H1 (cell line): ENCODE data around the gene SKAP2. TPM values are rescaled to one million over a fixed set of nuclear protein-coding genes. Genes with fewer than 3 reads are reported as not detected.

Source experiments
- CTCF ChIA-PET: fragments of 300-600 bp; sonication (Branson Sonifier 250); formaldehyde crosslinking; loops from one replicate; lab custom pipeline; 2021; ENCODE audit not compliant: partially characterized antibody; lab: Charles Lee
- POLR2A ChIA-PET: fragments of 300-600 bp; sonication (Branson Sonifier 250); formaldehyde crosslinking; loops from one replicate; lab custom pipeline; 2021; ENCODE audit warnings: inconsistent platforms; ENCODE audit not compliant: partially characterized antibody; lab: Charles Lee
- DNase-seq, 2 experiments: peaks; one replicate each; pipeline versions ENCODE4 v3.0.0 to v3.0.0-alpha.2; 2010 to 2022; ENCODE audit warnings: low spot score in 2 of 2, low read depth in 1 of 2, mixed read lengths in 1 of 2
- FAIRE-seq: peaks from 2 replicates; lab custom pipeline; 2011; peaks lifted over from hg19 to GRCh38; lab: Jason Lieb, UNC
- H2AFZ ChIP-seq: 2 replicates; pipeline ENCODE4 v1.8.1; 2012; ENCODE audit warnings: low read length, inconsistent platforms
- H2AK5ac ChIP-seq: 2 replicates; pipeline ENCODE4 v1.6.1; 2013; ENCODE audit warnings: low read depth, low read length
- H2BK120ac ChIP-seq: replicated peaks from 2 replicates; pipeline ENCODE3; 2013; ENCODE audit warnings: low read depth, low read length, inconsistent platforms
- H2BK12ac ChIP-seq: 2 replicates; pipeline ENCODE4 v1.6.1; 2013; ENCODE audit warnings: low read depth, low read length
- H2BK15ac ChIP-seq: 2 replicates; pipeline ENCODE4 v1.6.1; 2013; ENCODE audit warnings: low read length
- H2BK20ac ChIP-seq: 2 replicates; pipeline ENCODE4 v1.6.1; 2013; ENCODE audit warnings: low read length
- H2BK5ac ChIP-seq: 2 replicates; pipeline ENCODE4 v1.6.1; 2013; ENCODE audit warnings: low read depth, low read length
- H3K14ac ChIP-seq: 2 replicates; pipeline ENCODE4 v1.6.1; 2013; ENCODE audit warnings: inconsistent platforms; ENCODE audit not compliant: insufficient read length
- H3K18ac ChIP-seq: 2 replicates; pipeline ENCODE4 v1.6.1; 2013; ENCODE audit warnings: low read length; ENCODE audit errors: extremely low read depth
- H3K23ac ChIP-seq: 2 replicates; pipeline ENCODE4 v1.6.1; 2013; ENCODE audit warnings: inconsistent platforms; ENCODE audit not compliant: insufficient read length
- H3K23me2 ChIP-seq: 2 replicates; pipeline ENCODE4 v1.6.1; 2013; ENCODE audit warnings: low read depth, low read length
- H3K27ac ChIP-seq: 2 replicates; pipeline ENCODE4 v1.6.1; 2011; ENCODE audit warnings: low read depth, low read length, inconsistent platforms
- H3K27me3 ChIP-seq, 4 experiments: replicated peaks in 1 of 4; 1 replicate in 1 of 4; 2 replicates in 3 of 4; pipeline versions ENCODE4 v1.6.1 to v1.8.1; 2011 to 2013; ENCODE audit warnings: low read length in 3 of 4, mild to moderate bottlenecking in 3 of 4, inconsistent platforms in 2 of 4, mixed read lengths in 2 of 4, moderate library complexity in 1 of 4; ENCODE audit not compliant: control insufficient read depth in 3 of 4, insufficient read depth in 3 of 4; ENCODE audit errors: extremely low read depth in 1 of 4
- H3K36me3 ChIP-seq, 4 experiments: 2 replicates each; pipeline versions ENCODE4 v1.6.1 to v1.8.1; 2011 to 2013; ENCODE audit warnings: mild to moderate bottlenecking in 4 of 4, low read length in 3 of 4, moderate library complexity in 2 of 4, control low read depth in 1 of 4, inconsistent platforms in 1 of 4; ENCODE audit not compliant: insufficient read depth in 4 of 4, control insufficient read depth in 2 of 4
- H3K4ac ChIP-seq: replicated peaks from 2 replicates; pipeline ENCODE3; 2013; ENCODE audit warnings: low read length, low read depth, mixed read lengths, inconsistent platforms; ENCODE audit not compliant: insufficient read length
- H3K4me1 ChIP-seq, 4 experiments: replicated peaks in 1 of 4; 1 replicate in 1 of 4; 2 replicates in 3 of 4; pipeline versions ENCODE4 v1.6.1 to v1.8.1; 2011 to 2013; ENCODE audit warnings: low read length in 3 of 4, inconsistent platforms in 2 of 4, mixed read lengths in 1 of 4; ENCODE audit not compliant: insufficient read depth in 4 of 4, control insufficient read depth in 3 of 4
- H3K4me2 ChIP-seq, 2 experiments: 2 replicates each; pipeline versions ENCODE4 v1.6.1 to v1.8.1; 2011 to 2013; ENCODE audit warnings: low read depth in 2 of 2, low read length in 2 of 2, control low read depth in 1 of 2, inconsistent platforms in 1 of 2, mild to moderate bottlenecking in 1 of 2; ENCODE audit not compliant: insufficient read depth in 1 of 2
- H3K4me3 ChIP-seq, 4 experiments: fragments of 200-600, 300-600 bp in 1 of 4; sonication (generic), shearing (Covaris generic), sonication (Bioruptor Twin) in 1 of 4; 2 replicates each; pipeline versions ENCODE4 v1.5.1 to v1.8.1; 2011 to 2016; ENCODE audit warnings: low read length in 4 of 4, low read depth in 3 of 4, control low read depth in 2 of 4, inconsistent platforms in 2 of 4, mild to moderate bottlenecking in 2 of 4, mixed read lengths in 1 of 4, moderate library complexity in 1 of 4; ENCODE audit not compliant: insufficient read depth in 2 of 4; ENCODE audit errors: extremely low read depth in 1 of 4
- H3K56ac ChIP-seq: replicated peaks from 2 replicates; pipeline ENCODE3; 2013; ENCODE audit warnings: low read depth, mild to moderate bottlenecking, mixed read lengths, low read length, inconsistent platforms; ENCODE audit not compliant: insufficient read length
- H3K79me1 ChIP-seq: 2 replicates; pipeline ENCODE4 v1.6.1; 2013; ENCODE audit warnings: low read depth, low read length, control low read depth
- H3K79me2 ChIP-seq, 2 experiments: 2 replicates each; pipeline versions ENCODE4 v1.6.1 to v1.8.1; 2012 to 2013; ENCODE audit warnings: low read length in 2 of 2, mild to moderate bottlenecking in 2 of 2, inconsistent platforms in 1 of 2; ENCODE audit not compliant: insufficient read depth in 2 of 2, control insufficient read depth in 1 of 2
- H3K9ac ChIP-seq, 4 experiments: replicated peaks in 1 of 4; 1 replicate in 1 of 4; 2 replicates in 3 of 4; pipeline versions ENCODE4 v1.6.1 to v1.8.1; 2011 to 2013; ENCODE audit warnings: low read depth in 3 of 4, low read length in 3 of 4, control low read depth in 2 of 4, mild to moderate bottlenecking in 2 of 4, moderate library complexity in 2 of 4, inconsistent platforms in 1 of 4; ENCODE audit errors: extremely low read depth in 1 of 4
- H3K9me3 ChIP-seq, 2 experiments: 2 replicates each; pipeline versions ENCODE4 v1.6.1 to v1.8.1; 2012 to 2013; ENCODE audit warnings: mild to moderate bottlenecking in 2 of 2, moderate library complexity in 2 of 2, control low read depth in 1 of 2, inconsistent platforms in 1 of 2, low read depth in 1 of 2, low read length in 1 of 2, mixed read lengths in 1 of 2; ENCODE audit not compliant: insufficient read depth in 2 of 2
- H4K20me1 ChIP-seq, 2 experiments: replicated peaks in 1 of 2; 2 replicates each; pipeline versions ENCODE3 to v1.8.1; 2011 to 2013; ENCODE audit warnings: inconsistent platforms in 2 of 2, low read length in 2 of 2, mild to moderate bottlenecking in 1 of 2; ENCODE audit not compliant: insufficient read depth in 2 of 2, control insufficient read depth in 1 of 2
- H4K5ac ChIP-seq: 2 replicates; pipeline ENCODE4 v1.6.1; 2013; ENCODE audit warnings: low read length, low read depth, mixed read lengths, inconsistent platforms; ENCODE audit not compliant: insufficient read length
- H4K8ac ChIP-seq: 2 replicates; pipeline ENCODE4 v1.8.0; 2013; ENCODE audit warnings: mild to moderate bottlenecking, moderate library complexity, low read length, inconsistent platforms; ENCODE audit not compliant: insufficient read depth; ENCODE audit errors: extremely low read depth
- H4K91ac ChIP-seq: replicated peaks from 2 replicates; pipeline ENCODE3; 2013; ENCODE audit warnings: low read length, mixed read lengths, inconsistent platforms; ENCODE audit not compliant: insufficient read length
- GABPA ChIP-seq: IDR thresholded peaks from 2 replicates; pipeline ENCODE4 v1.6.1; 2011; ENCODE audit warnings: mild to moderate bottlenecking, low read length, moderate library complexity, borderline replicate concordance; ENCODE audit not compliant: insufficient read depth
- GTF2F1 ChIP-seq: IDR thresholded peaks from 2 replicates; pipeline ENCODE4 v1.6.1; 2012; ENCODE audit warnings: low read depth, low read length, improper control_type of control experiment, borderline replicate concordance
- KDM5A ChIP-seq: fragments of 200-600 bp; IDR thresholded peaks from 2 replicates; pipeline ENCODE4 v1.7.1; 2012; ENCODE audit warnings: mild to moderate bottlenecking, low read length, inconsistent platforms, mixed read lengths
- MAFK ChIP-seq: IDR thresholded peaks from 2 replicates; pipeline ENCODE4 v1.6.1; 2012; ENCODE audit warnings: low read depth, mild to moderate bottlenecking, improper control_type of control experiment, low read length
- NANOG ChIP-seq: IDR thresholded peaks from 2 replicates; pipeline ENCODE4 v1.6.1; 2011; ENCODE audit warnings: low read length, low read depth, mild to moderate bottlenecking, inconsistent platforms; ENCODE audit not compliant: insufficient read depth, poor library complexity, severe bottlenecking
- NRF1 ChIP-seq: IDR thresholded peaks from 2 replicates; pipeline ENCODE4 v1.6.1; 2011; ENCODE audit warnings: mild to moderate bottlenecking, low read depth, low read length, improper control_type of control experiment
- RXRA ChIP-seq: IDR thresholded peaks from 2 replicates; pipeline ENCODE4 v1.6.1; 2011; ENCODE audit warnings: low read depth, mild to moderate bottlenecking, low read length, moderate library complexity; ENCODE audit not compliant: insufficient read depth
- SIRT6 ChIP-seq: IDR thresholded peaks from one replicate; pipeline ENCODE4 v1.7.1; 2012; ENCODE audit warnings: low read length, inconsistent platforms
- SP4 ChIP-seq: IDR thresholded peaks from 2 replicates; pipeline ENCODE4 v1.6.1; 2012; ENCODE audit warnings: low read length, inconsistent platforms
- SRF ChIP-seq: IDR thresholded peaks from 2 replicates; pipeline ENCODE4 v1.6.1; 2011; ENCODE audit warnings: mild to moderate bottlenecking, low read depth, low read length, moderate library complexity
- polyA plus RNA-seq, 7 experiments: library from polyadenylated mRNA; depleted of rRNA in 3 of 7; stranded (reverse) in 5 of 7; unstranded in 2 of 7; fragments of >200 nt in 5 of 7; fragments of 200-250 nt in 2 of 7; gene quantifications; 1 replicate in 5 of 7; 2 replicates in 1 of 7; 4 replicates in 1 of 7; pipeline versions ENCODE4 v1.2.1 to v1.2.3, GENCODE V29; 2011 to 2013; ENCODE audit warnings: missing spikeins in 2 of 7, mixed read lengths in 2 of 7
- total RNA-seq: library from RNA; stranded (reverse); fragmentation: NEBNext Ultra II Directional; extraction: Animal tissue kit (Norgen Biotek cat#: 25700); gene quantifications from 2 replicates; pipeline ENCODE4 v1.2.1, GENCODE V29; 2021

The SKAP2 gene
- total and polyA plus RNA-seq, 2 of the 8 experiments (the other 6 are each of a cell fraction or from before 2014, with no cell fraction given) = 0.53 to 5.1 TPM

DNA sequence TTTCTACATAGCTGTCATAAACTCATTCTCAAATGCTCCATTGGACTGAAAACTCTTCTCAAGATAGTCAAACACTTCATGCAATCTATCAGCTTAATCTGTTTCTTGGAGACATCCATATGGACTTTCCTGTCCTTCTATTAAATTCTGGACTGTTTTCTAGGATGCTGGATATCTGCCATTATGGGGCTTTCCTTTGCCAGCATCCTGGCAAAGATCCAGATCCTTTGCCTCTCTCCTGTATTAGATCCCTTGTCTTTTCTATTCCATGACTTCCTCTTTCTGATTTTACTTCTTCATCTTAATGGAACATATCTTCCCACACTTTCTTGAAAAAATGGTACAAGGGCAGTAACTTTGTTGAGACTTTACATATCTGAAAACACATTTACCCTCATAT, 35.9 kb upstream of the SKAP2 start:
- Histone ChIP-seq H2BK12ac (no peak overlapping the region), H3K56ac (no peak overlapping the region), H3K9ac (no peak overlapping the region), H3K4me2 (no peak overlapping the region), H3K23ac (no peak overlapping the region), H2AFZ (no peak overlapping the region), H4K20me1 (no peaks in the 10 kb centered on the region), H2AK5ac (no peak overlapping the region), H4K8ac (no peak overlapping the region), H3K79me2 (no peaks in the 10 kb centered on the region), H3K23me2 (no peaks in the 10 kb centered on the region), H3K14ac (no peak overlapping the region), H2BK20ac (no peak overlapping the region), H2BK5ac (no peak overlapping the region), H3K27me3 (no peaks in the 10 kb centered on the region; a peak in 1 of 7 replicates), H3K27ac (no peak overlapping the region), H3K18ac (no peak overlapping the region), H3K4ac (no peak overlapping the region), H4K91ac (no peak overlapping the region), H4K5ac (no peak overlapping the region), H2BK15ac (no peak overlapping the region), H3K9me3 (no peaks in the 10 kb centered on the region), H3K36me3 (no peaks in the 10 kb centered on the region), H3K4me3 (no peak overlapping the region), H2BK120ac (no peak overlapping the region), H3K4me1 (no peaks in the 10 kb centered on the region), H3K79me1 (no peaks in the 10 kb centered on the region)
- CTCF ChIA-PET = interaction anchor here (1.5 kb wide), 1 partner anchor 77 kb away, joined by 5 read pairs; no protein-coding TSS in a partner anchor
- DNase-seq (no peak), FAIRE-seq (no peak)
- POLR2A ChIA-PET = no interaction called here
- TF ChIP-seq KDM5A = no peak
- TF ChIP-seq SRF = no peak
- no peak for TF ChIP-seq MAFK
- no peak for TF ChIP-seq GABPA
- no peak for TF ChIP-seq RXRA
- TF ChIP-seq SIRT6 = no peak
- TF ChIP-seq SP4 = no peak
- no peak for TF ChIP-seq NRF1
- no peak for TF ChIP-seq GTF2F1
- no peak for TF ChIP-seq NANOG
